Transverse colon (tissue), 4 donors: Measurements from ENCODE around the gene SEC61B. TPM values are rescaled to one million over a fixed set of nuclear protein-coding genes. Genes with fewer than 3 reads are reported as not detected.
A peak's percentile ranks its signal among the peaks of the same experiment; 100 is the strongest.

Experiments used
- DNase-seq: peaks from one replicate; pipeline ENCODE4 v3.0.0-alpha.2; 2019
- H3K27ac ChIP-seq, 4 donors: fragments of 200-600 bp; sonication (generic); 2 replicates each; pipeline ENCODE4 v1.5.1; 2016 to 2018; ENCODE audit warnings: inconsistent platforms in 4 of 4
- H3K27me3 ChIP-seq: fragments of 200-600 bp; sonication (generic); 2 replicates; pipeline ENCODE4 v1.5.1; 2017; ENCODE audit warnings: inconsistent platforms
- H3K36me3 ChIP-seq, 4 donors: fragments of 200-600 bp; sonication (generic); 2 replicates each; pipeline ENCODE4 v1.5.1; 2017 to 2019; ENCODE audit warnings: inconsistent platforms in 4 of 4
- H3K4me1 ChIP-seq, 4 donors: fragments of 200-600 bp; sonication (generic); 2 replicates each; pipeline ENCODE4 v1.5.1; 2017 to 2020; ENCODE audit warnings: inconsistent platforms in 4 of 4
- H3K4me3 ChIP-seq, 4 donors: fragments of 200-600 bp; sonication (generic); 1 replicate in 1 of 4; 2 replicates in 3 of 4; pipeline versions ENCODE4 v1.5.1 to v1.6.1; 2017 to 2019; ENCODE audit warnings: inconsistent platforms in 4 of 4
- H3K9me3 ChIP-seq, 2 donors: fragments of 200-600 bp; sonication (generic); 2 replicates each; pipeline ENCODE4 v1.5.1; 2017 to 2019; ENCODE audit warnings: inconsistent platforms in 2 of 2
- CTCF ChIP-seq, 5 experiments: fragments of 200-600 bp in 3 of 5; fragments of 450-650 bp in 2 of 5; sonication (generic) in 3 of 5; IDR thresholded peaks; 1 replicate in 2 of 5; 2 replicates in 3 of 5; pipeline ENCODE4 v1.5.1; 2016 to 2017; ENCODE audit warnings: antibody characterized with exemption in 5 of 5, inconsistent platforms in 3 of 5, mild to moderate bottlenecking in 2 of 5, moderate library complexity in 1 of 5
- EP300 ChIP-seq: sonication (generic); formaldehyde crosslinking; IDR thresholded peaks from one replicate; pipeline ENCODE4 v1.6.1; 2017; ENCODE audit warnings: antibody characterized with exemption, low read depth
- POLR2A ChIP-seq: fragments of 450-650 bp; IDR thresholded peaks from one replicate; pipeline ENCODE4 v1.6.1; 2016; ENCODE audit warnings: antibody characterized with exemption, mild to moderate bottlenecking, moderate library complexity
- POLR2AphosphoS5 ChIP-seq, 3 donors: sonication (generic); formaldehyde crosslinking; IDR thresholded peaks; one replicate each; pipeline ENCODE4 v1.6.1; 2016; ENCODE audit warnings: antibody characterized with exemption in 3 of 3
- WGBS, 2 donors: methylation state at CpG; one replicate each; pipeline ENCODE4 v1.1.5; 2018; ENCODE audit warnings: low coverage in 1 of 2; 5-methylcytosine and 5-hydroxymethylcytosine counted together
- in situ Hi-C, 4 donors: fragments of 200-750 bp; cut with MboI; loops; one replicate each; pipeline versions ENCODE4 v1.15.0 to v1.15.1; 2017; ENCODE audit warnings: low sequenced_read_pairs in 3 of 4, low pct_ligation_motif_present in 1 of 4, low pct_unique_long_range_greater_than_20kb in 1 of 4
- intact Hi-C: fragments of 100-400 bp; cut with DNase I; formaldehyde crosslinking; loops from one replicate; pipeline ENCODE4 v1.15.1; 2023; ENCODE audit warnings: low total_unique reads
- total RNA-seq, 4 donors: library from RNA; depleted of rRNA; stranded (reverse); fragments of >200 nt; gene quantifications; one replicate each; pipeline ENCODE4 v1.1.0, GENCODE V29; 2016

SEC61B gene
- total RNA-seq, 4 donors from 2014 or later = 10.1 to 72.5 (median 42.0) TPM

- Histone ChIP-seq H3K36me3 (no peaks in the 10 kb centered on the region), H3K9me3 (no peaks in the 10 kb centered on the region), H3K4me1 (peaks cover 15 to 20% (median 17%) of the 10 kb centered on the region in 4 donors), H3K27me3 (no peaks in the 10 kb centered on the region), H3K4me3 (no peak overlapping the region), H3K27ac (no peak overlapping the region)
- TF ChIP-seq CTCF (IDR thresholded peaks at IDR 0.05) (no peak), POLR2A (no peak), POLR2AphosphoS5 (IDR thresholded peaks at IDR 0.05) (no peak), EP300 (no peak)
- intact Hi-C loops = loop anchor here (2.0 kb wide), 1 partner anchor 37 kb away; no protein-coding TSS in a partner anchor
- WGBS, 2 donors = 92 to 100% methylated on average over 1 of the region's 1 CpG
- in situ Hi-C loops = no loop called here
- no peak for DNase-seq
Measured at GRCh38 chr9:99216073-99216472, 6.0 kb upstream of the SEC61B start.

GRCh38 chr9:99220011-99220410, 2.1 kb upstream of the SEC61B start:
- intact Hi-C loops = no loop called here

GRCh38 chr9:99221266-99221620, 839 bp upstream of the SEC61B start:
- no peak for TF ChIP-seq POLR2AphosphoS5 (IDR thresholded peaks at IDR 0.05)
- TF ChIP-seq POLR2A = no peak
- no peak for TF ChIP-seq EP300
- TF ChIP-seq CTCF (IDR thresholded peaks at IDR 0.05) = no peak
- Histone ChIP-seq H3K4me1 (peaks cover 16 to 47% (median 34%) of the 10 kb centered on the region in 4 donors), H3K27ac (peak overlapping the region; percentile 89 to 96 (median 94))

More at GRCh38 chr9:99220011-99220410, 2.1 kb upstream of the SEC61B start:
- TF ChIP-seq POLR2AphosphoS5 (IDR thresholded peaks at IDR 0.05) = no peak
- no peak for TF ChIP-seq CTCF (IDR thresholded peaks at IDR 0.05)
- no peak for TF ChIP-seq POLR2A
- no peak for TF ChIP-seq EP300
- WGBS, 2 donors = 80 to 81% methylated on average over 2 to 4 of the region's 4 CpGs
- DNase-seq = no peak
- peaks cover 16 to 43% (median 34%) of the 10 kb centered on the region in 4 donors for H3K4me1 ChIP-seq
- H3K27ac ChIP-seq = no peak overlapping the region
- no peaks in the 10 kb centered on the region for H3K9me3 ChIP-seq
- H3K36me3 ChIP-seq = no peaks in the 10 kb centered on the region
- peak overlapping the region in 1 of 4 donors; percentile 91 for H3K4me3 ChIP-seq
- no peaks in the 10 kb centered on the region for H3K27me3 ChIP-seq
- in situ Hi-C loops = no loop called here

GRCh38 chr9:99222416-99223270, 561 bp downstream of the SEC61B start:
- peak overlapping the region; percentile 89 to 96 (median 94) for H3K27ac ChIP-seq
- DNase-seq = no peak
- TF ChIP-seq POLR2AphosphoS5 (IDR thresholded peaks at IDR 0.05) (peak in 1 of 3 donors; percentile 1), POLR2A (no peak)
- H3K9me3 ChIP-seq = no peaks in the 10 kb centered on the region
- intact Hi-C loops = loop anchor here (1.0 kb wide), 1 partner anchor 36 kb away; no protein-coding TSS in a partner anchor
- peak overlapping the region; percentile 76 to 97 (median 87) for H3K4me3 ChIP-seq
- no peaks in the 10 kb centered on the region for H3K27me3 ChIP-seq
- 8 to 25% methylated on average over 7 to 26 of the region's 30 CpGs for WGBS, 2 donors
- in situ Hi-C loops = no loop called here
- H3K36me3 ChIP-seq = no peaks in the 10 kb centered on the region
- peaks cover 16 to 47% (median 34%) of the 10 kb centered on the region in 4 donors for H3K4me1 ChIP-seq

More at GRCh38 chr9:99221266-99221620, 839 bp upstream of the SEC61B start:
- Histone ChIP-seq H3K4me3 (peak overlapping the region; percentile 76 to 97 (median 87)), H3K9me3 (no peaks in the 10 kb centered on the region), H3K36me3 (no peaks in the 10 kb centered on the region), H3K27me3 (no peaks in the 10 kb centered on the region)
- DNase-seq = no peak
- 0% methylated on average over 17 of the region's 25 CpGs; no CpG with 5 or more reads in 1 of the 2 donors for WGBS, 2 donors
- in situ Hi-C loops = no loop called here
- intact Hi-C loops = no loop called here
